Loucy (cell line): ENCODE data around the gene TMEM248.
"Not testable (repeated sequence)": the region's sequence is repeated elsewhere in the genome, so short reads cannot be mapped to it uniquely, and the experiment has no call there.

Experiments used
- H2AFZ ChIP-seq: fragments of 200-600 bp; sonication (generic); 2 replicates; pipeline ENCODE4 v1.6.0; 2016; ENCODE audit warnings: antibody characterized with exemption, mild to moderate bottlenecking, low read length, moderate library complexity
- H3F3A ChIP-seq: fragments of 200-600 bp; 2 replicates; pipeline ENCODE4 v1.6.0; 2016; ENCODE audit warnings: antibody characterized with exemption, low read depth, mild to moderate bottlenecking
- H3K27me3 ChIP-seq: fragments of 200-600 bp; sonication (generic); 2 replicates; pipeline ENCODE4 v1.6.1; 2014; ENCODE audit warnings: low read length, mild to moderate bottlenecking; ENCODE audit not compliant: insufficient read depth, poor library complexity, severe bottlenecking
- H3K36me3 ChIP-seq: fragments of 200-600 bp; sonication (generic); 2 replicates; pipeline ENCODE4 v1.6.1; 2016; ENCODE audit warnings: low read length; ENCODE audit not compliant: insufficient read depth
- H3K4me1 ChIP-seq: fragments of 200-600 bp; sonication (generic); 2 replicates; pipeline ENCODE4 v1.5.1; 2014; ENCODE audit warnings: low read length, mild to moderate bottlenecking; ENCODE audit not compliant: insufficient read depth, poor library complexity, severe bottlenecking
- H3K4me2 ChIP-seq: fragments of 200-600 bp; sonication (generic); 2 replicates; pipeline ENCODE4 v1.6.0; 2014; ENCODE audit warnings: antibody characterized with exemption, low read length, low read depth, mild to moderate bottlenecking; ENCODE audit not compliant: poor library complexity, severe bottlenecking
- H3K4me3 ChIP-seq: fragments of 200-600 bp; sonication (generic); 2 replicates; pipeline ENCODE4 v1.5.1; 2014; ENCODE audit warnings: low read length, mild to moderate bottlenecking, mixed read lengths; ENCODE audit not compliant: poor library complexity, severe bottlenecking
- H3K79me2 ChIP-seq: fragments of 200-600 bp; sonication (generic); 2 replicates; pipeline ENCODE4 v1.6.1; 2014; ENCODE audit warnings: low read length; ENCODE audit not compliant: insufficient read depth
- H3K9ac ChIP-seq: fragments of 200-600 bp; sonication (generic); 2 replicates; pipeline ENCODE4 v1.6.0; 2014; ENCODE audit warnings: mild to moderate bottlenecking, low read depth, low read length, moderate library complexity; ENCODE audit not compliant: poor library complexity, severe bottlenecking
- H3K9me2 ChIP-seq: fragments of 200-600 bp; sonication (generic); replicated peaks from 2 replicates; pipeline ENCODE4 v1.6.1; 2016; ENCODE audit warnings: low read depth, low read length, mixed read lengths
- H3K9me3 ChIP-seq: fragments of 200-600 bp; sonication (generic); 2 replicates; pipeline ENCODE4 v1.6.1; 2014; ENCODE audit warnings: mild to moderate bottlenecking, antibody characterized with exemption, low read length, low read depth; ENCODE audit not compliant: insufficient read depth
- H4K20me1 ChIP-seq: fragments of 200-600 bp; sonication (generic); 2 replicates; pipeline ENCODE4 v1.6.0; 2014; ENCODE audit warnings: antibody characterized with exemption, low read length, mild to moderate bottlenecking; ENCODE audit not compliant: insufficient read depth, poor library complexity, severe bottlenecking
- CTCF ChIP-seq: fragments of 200-600 bp; sonication (generic); conservative IDR thresholded peaks from 2 replicates; pipeline ENCODE4 v1.5.1; 2014; ENCODE audit warnings: mild to moderate bottlenecking, antibody characterized with exemption, low read length

TMEM248 gene

GRCh38 chr7:66979013-66979412, 58.0 kb downstream of the TMEM248 start:
- H3K36me3 ChIP-seq, H3K4me2 ChIP-seq, H3K9me3 ChIP-seq, H3K9ac ChIP-seq, H2AFZ ChIP-seq, H3F3A ChIP-seq, H3K9me2 ChIP-seq, H3K4me1 ChIP-seq, H3K4me3 ChIP-seq, H4K20me1 ChIP-seq, H3K79me2 ChIP-seq, H3K27me3 ChIP-seq: not testable (repeated sequence)

GRCh38 chr7:66980336-66980735, 59.3 kb downstream of the TMEM248 start:
- not testable (repeated sequence) for H3K4me2 ChIP-seq, H3K9ac ChIP-seq, H4K20me1 ChIP-seq, H3K9me3 ChIP-seq, H2AFZ ChIP-seq, H3K27me3 ChIP-seq, H3K36me3 ChIP-seq, H3K4me1 ChIP-seq, H3K4me3 ChIP-seq, H3K79me2 ChIP-seq, H3F3A ChIP-seq, H3K9me2 ChIP-seq

DNA sequence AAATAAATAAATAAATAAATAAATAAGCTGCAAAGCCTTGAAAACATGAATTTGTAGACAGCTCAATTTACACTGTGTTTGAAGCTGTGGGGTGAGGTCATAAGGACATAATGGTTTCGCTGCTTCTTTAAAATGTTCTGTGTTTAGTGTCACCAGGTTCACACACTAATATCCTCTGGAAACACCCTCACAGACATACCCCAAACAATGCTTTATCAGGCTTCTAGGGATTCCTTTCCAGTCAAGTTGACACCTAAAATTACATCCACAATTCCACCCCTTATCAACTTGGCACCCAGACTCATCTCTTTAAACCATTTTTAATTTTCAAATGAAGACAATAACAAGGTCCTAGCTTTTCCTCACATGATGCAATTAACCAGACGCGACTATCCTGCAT, 68.5 kb downstream of the TMEM248 start:
- Histone ChIP-seq H3K79me2 (peaks cover 20% of the 10 kb centered on the region), H3K36me3 (peaks cover 14% of the 10 kb centered on the region; the same call in 1 of the 2 replicates)
- H3K4me1 ChIP-seq, H3F3A ChIP-seq, H3K4me2 ChIP-seq, H3K9me2 ChIP-seq, H3K4me3 ChIP-seq, H4K20me1 ChIP-seq, H2AFZ ChIP-seq, H3K9me3 ChIP-seq, H3K9ac ChIP-seq, H3K27me3 ChIP-seq: not testable (repeated sequence)

- H3K4me2 ChIP-seq, result peak overlapping the region; percentile 83
- not testable (repeated sequence) for H4K20me1 ChIP-seq, H3K36me3 ChIP-seq, H3K9me2 ChIP-seq, H2AFZ ChIP-seq, H3K27me3 ChIP-seq, H3K4me1 ChIP-seq, H3K9me3 ChIP-seq, H3F3A ChIP-seq
- H3K79me2 ChIP-seq, result peaks cover 33% of the 10 kb centered on the region
- peak overlapping the region; percentile 78 for H3K9ac ChIP-seq
- peak overlapping the region; percentile 80 for H3K4me3 ChIP-seq
Observed at GRCh38 chr7:66994051-66994450, 73.0 kb downstream of the TMEM248 start.

DNA sequence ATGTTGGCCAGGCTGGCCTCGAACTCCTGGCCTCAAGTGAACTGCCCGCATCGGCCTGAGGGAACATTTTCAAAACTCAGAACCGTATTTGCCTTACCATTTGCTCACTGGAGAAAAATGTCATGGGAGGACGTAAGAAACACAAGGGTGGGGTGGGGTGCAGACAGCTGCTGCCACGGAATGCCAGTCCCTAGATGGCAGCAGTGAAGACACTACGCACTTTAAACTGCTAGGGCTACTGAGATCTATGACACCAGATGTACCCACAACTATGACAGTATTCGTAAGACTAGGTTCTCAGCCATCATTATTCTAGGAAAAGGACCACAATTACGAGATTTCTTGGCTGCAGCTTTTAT, 73.6 kb downstream of the TMEM248 start:
- H3K36me3 ChIP-seq, H4K20me1 ChIP-seq, H3K27me3 ChIP-seq, H3F3A ChIP-seq, H3K4me1 ChIP-seq, H3K9me2 ChIP-seq, H3K9me3 ChIP-seq: not testable (repeated sequence)
- Histone ChIP-seq H3K79me2 (peaks cover 34% of the 10 kb centered on the region), H3K4me3 (peak overlapping the region; percentile 80), H3K9ac (peak overlapping the region; percentile 78), H2AFZ (peak overlapping the region; percentile 93), H3K4me2 (peak overlapping the region; percentile 83)
- peak; percentile 46 for TF ChIP-seq CTCF

DNA sequence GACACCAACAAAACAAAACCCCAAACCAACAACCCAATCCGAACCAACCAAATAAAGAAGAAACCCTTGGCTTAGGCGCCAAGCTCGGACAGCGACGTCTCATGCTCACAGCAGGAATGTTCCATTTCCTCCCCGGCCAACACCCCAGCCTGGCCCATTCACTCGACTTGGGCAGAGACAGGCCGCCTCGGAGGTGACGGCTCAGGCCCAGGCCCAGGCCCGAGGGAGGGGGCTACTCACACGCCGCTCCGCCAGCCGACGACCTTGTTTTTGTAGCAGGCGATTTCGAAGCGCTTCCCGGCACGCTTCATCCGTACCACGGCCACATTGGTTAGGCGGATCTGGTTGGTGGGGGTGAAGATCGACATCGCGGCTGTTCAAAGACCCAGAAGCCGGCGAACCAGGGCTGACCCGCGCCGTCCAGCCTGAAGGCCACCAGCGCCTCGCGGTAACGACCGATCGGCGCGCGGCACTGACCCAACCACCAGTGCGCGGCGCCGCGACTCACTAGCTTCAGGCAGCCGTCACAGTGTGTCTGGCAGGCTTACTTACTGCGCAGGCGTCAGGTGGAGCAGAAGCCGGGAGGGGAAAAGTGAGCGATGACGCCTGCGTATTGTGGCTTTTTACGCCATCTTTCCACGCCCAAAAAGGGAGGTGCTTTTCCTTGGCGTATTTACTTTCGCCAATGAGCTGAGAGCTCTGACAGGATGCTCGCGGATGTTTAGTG, 74.2 kb downstream of the TMEM248 start, which contains the start of gene SBDS:
SBDS (minus strand) TSS at position 537 of the 727 bp plus-strand sequence; CDS start at position 368, 169 bp downstream.
- not testable (repeated sequence) for H3K9me2 ChIP-seq, H3K4me1 ChIP-seq, H3K36me3 ChIP-seq, H3K9me3 ChIP-seq, H3F3A ChIP-seq, H4K20me1 ChIP-seq, H3K27me3 ChIP-seq
- peak within 1 kb of the TSS; percentile 83 for H3K4me2 ChIP-seq
- H2AFZ ChIP-seq, result peak within 1 kb of the TSS; percentile 93
- H3K9ac ChIP-seq, result peak within 1 kb of the TSS; percentile 78
- H3K4me3 ChIP-seq, result peak within 1 kb of the TSS; percentile 80
- H3K79me2 ChIP-seq, result peaks cover 34% of the 10 kb centered on the region
